ENCODE results near the gene FUT7. TPM values are rescaled to one million over a fixed set of nuclear protein-coding genes. Genes with fewer than 3 reads are reported as not detected.
A peak's percentile ranks its signal among the peaks of the same experiment; 100 is the strongest.

FUT7 gene
- total and polyA plus RNA-seq, 11 donors = 0.15 to 0.48 (median 0.17) TPM; not detected in 8

DNA sequence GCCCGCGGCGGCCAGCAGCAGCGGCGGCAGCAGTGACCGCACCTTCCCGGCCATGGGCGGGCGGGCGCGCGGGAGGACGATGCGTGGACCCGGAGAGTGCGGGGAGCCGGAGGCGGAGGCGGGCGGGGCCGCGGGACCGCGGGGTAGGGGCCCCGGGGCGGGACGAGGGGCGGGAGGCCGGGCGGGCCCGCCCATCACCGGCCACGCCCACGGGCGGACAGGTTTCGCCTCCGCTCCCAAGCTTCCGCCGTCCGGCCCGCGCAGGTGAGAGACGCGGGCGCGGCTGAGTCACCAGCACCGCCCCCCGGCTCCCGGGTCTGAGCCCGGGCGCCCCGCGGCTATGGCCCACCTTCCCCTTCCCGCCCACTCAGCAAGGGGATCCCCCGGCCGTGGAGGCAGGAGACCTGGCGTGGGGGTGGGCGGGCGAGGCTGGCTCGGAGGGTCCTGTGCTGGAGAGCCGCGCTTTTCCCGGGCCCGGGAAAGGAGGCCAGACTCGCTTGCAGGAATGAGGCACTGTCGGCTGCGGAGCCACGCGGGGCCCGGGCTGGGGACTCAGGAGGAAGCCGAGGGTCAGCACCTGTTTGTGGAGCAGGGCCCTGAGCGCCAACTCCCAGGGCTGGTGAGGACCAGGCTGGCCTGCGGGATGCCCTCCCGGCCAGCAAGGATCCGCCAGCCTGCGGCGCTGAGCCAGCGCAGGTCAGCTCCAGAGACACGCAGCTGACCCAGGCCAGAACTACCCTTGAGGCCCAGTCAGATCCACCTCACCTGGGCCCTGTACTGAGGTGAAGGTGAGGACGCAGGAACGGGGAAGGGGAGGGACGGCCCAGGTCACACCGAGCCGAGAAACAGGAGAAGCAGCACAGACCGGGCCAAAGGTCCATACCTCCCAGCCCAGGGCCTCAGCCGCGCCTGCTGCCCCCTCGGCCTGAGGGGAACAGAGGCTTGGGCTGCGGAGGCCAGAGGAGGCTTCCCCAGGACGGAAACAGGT is 22.4 kb upstream of the FUT7 start, which contains the start of gene ENTPD2:
Gene ENTPD2, minus strand, starts transcription at position 118 of the 988 bp plus-strand sequence. Its CDS starts 64 bp downstream, at position 54.
- peak within 1 kb of the TSS; percentile 49 to 89 (median 81) for H3K27ac ChIP-seq
- TF ChIP-seq, protein P1, sequence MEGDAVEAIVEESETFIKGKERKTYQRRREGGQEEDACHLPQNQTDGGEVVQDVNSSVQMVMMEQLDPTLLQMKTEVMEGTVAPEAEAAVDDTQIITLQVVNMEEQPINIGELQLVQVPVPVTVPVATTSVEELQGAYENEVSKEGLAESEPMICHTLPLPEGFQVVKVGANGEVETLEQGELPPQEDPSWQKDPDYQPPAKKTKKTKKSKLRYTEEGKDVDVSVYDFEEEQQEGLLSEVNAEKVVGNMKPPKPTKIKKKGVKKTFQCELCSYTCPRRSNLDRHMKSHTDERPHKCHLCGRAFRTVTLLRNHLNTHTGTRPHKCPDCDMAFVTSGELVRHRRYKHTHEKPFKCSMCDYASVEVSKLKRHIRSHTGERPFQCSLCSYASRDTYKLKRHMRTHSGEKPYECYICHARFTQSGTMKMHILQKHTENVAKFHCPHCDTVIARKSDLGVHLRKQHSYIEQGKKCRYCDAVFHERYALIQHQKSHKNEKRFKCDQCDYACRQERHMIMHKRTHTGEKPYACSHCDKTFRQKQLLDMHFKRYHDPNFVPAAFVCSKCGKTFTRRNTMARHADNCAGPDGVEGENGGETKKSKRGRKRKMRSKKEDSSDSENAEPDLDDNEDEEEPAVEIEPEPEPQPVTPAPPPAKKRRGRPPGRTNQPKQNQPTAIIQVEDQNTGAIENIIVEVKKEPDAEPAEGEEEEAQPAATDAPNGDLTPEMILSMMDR (IDR thresholded peaks at IDR 0.05) = no peak
- TF ChIP-seq POLR2A (IDR thresholded peaks at IDR 0.05) = no peak
- WGBS, 4 donors = 20 to 53% (median 31%) methylated on average over 31 to 90 of the region's 90 CpGs
- H3K4me3 ChIP-seq = peak within 1 kb of the TSS; percentile 24 to 55 (median 46)
- no peak for ATAC-seq
- H3K4me1 ChIP-seq = peaks cover 15 to 49% (median 34%) of the 10 kb centered on the region in 12 donors
- H3K27me3 ChIP-seq = peaks cover 3 to 54% (median 26%) of the 10 kb centered on the region in 9 donors
- intact Hi-C loops (cut with DNase I) = no loop called here
- no peak for DNase-seq
- no peaks in the 10 kb centered on the region for H3K9me3 ChIP-seq
- H3K36me3 ChIP-seq = no peaks in the 10 kb centered on the region

DNA sequence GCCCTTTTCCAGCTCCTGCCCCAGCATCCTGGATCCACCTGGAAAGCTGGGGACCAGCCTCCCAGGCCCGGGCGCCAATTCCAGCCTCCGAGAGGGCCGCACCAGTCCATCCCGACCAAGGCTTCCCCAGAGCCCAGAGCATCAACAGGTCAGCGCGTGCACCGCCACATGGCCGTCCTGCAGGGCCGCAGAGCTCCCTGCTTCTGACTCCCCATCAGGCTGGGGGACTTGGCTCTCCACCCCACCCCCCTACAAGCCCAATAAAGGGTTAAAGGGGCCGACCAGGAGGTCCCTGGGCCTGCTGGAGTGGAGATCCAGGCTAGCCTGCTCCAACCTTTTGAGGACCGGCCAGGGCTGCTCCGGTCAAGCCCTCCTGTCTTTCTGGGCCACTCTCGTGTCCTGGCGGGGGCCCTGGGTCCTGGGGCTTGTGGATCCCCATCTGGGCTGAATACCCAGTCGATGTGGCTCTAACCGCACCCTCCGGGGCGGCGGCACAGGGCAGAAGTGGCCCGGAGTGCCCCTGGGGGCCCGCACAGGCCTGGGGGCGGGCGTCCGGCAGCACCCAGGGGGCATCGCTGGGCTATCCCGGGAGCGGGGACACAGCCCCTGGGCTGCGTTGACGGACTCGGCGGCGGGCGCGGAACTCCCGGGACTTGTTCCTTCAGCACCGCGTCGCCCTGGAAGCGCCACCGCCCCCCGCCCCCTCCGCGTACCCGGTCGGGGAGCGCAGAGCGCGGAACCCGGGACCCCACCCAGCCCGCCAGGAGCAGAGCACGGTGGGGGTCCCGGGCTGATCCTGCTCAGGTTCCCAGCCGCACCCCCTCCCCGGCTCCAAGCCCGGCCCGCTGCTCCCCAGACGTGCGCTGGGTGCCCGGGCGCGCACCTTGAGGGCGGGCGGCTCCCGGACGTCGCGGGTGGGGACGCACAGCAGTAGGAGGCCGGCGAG is 21.4 kb upstream of the FUT7 start:
- no peak for TF ChIP-seq POLR2A (IDR thresholded peaks at IDR 0.05)
- TF ChIP-seq, protein P1 (IDR thresholded peaks at IDR 0.05) = no peak
- 6 to 19% (median 12%) methylated on average over 19 to 71 of the region's 71 CpGs for WGBS, 4 donors
- Histone ChIP-seq H3K36me3 (no peaks in the 10 kb centered on the region), H3K9me3 (no peaks in the 10 kb centered on the region), H3K4me1 (peaks cover 15 to 52% (median 34%) of the 10 kb centered on the region in 12 donors), H3K4me3 (peak overlapping the region; percentile 24 to 55 (median 46)), H3K27me3 (peaks cover 5 to 62% (median 34%) of the 10 kb centered on the region in 9 donors), H3K27ac (peak overlapping the region in 6 of 12 donors; percentile 34 to 89 (median 80))
- DNase-seq (no peak), ATAC-seq (no peak)
- intact Hi-C loops (cut with DNase I) = no loop called here

DNA sequence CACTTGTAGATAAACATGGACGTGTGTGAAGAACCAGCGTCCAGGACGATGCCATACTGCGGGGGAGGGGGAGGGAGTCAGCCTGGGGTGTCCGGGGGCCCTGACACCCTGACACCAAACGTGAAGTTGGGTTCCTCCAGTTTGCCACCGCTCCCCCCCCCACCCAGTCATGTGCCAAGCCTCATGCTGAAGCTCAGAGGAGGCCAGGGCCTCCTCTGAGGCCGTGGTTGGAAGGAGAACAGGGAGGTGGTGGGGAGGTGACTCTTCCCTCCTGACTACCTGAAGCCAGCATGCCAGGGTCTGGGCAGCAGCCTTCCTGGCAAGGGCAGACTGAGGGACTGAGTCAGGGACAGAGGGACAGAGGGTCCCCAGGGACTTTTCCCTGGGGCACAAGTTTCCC is 20.4 kb upstream of the FUT7 start:
- no peak overlapping the region for H3K27ac ChIP-seq
- H3K27me3 ChIP-seq = peaks cover 5 to 72% (median 43%) of the 10 kb centered on the region in 9 donors
- 64 to 81% (median 72%) methylated on average over 1 to 8 of the region's 8 CpGs for WGBS, 4 donors
- ATAC-seq (no peak), DNase-seq (no peak)
- intact Hi-C loops (cut with DNase I) = no loop called here
- H3K4me1 ChIP-seq = peaks cover 15 to 52% (median 34%) of the 10 kb centered on the region in 12 donors
- no peaks in the 10 kb centered on the region for H3K9me3 ChIP-seq
- no peak overlapping the region for H3K4me3 ChIP-seq
- no peaks in the 10 kb centered on the region for H3K36me3 ChIP-seq
- no peak for TF ChIP-seq POLR2A (IDR thresholded peaks at IDR 0.05)
- TF ChIP-seq, protein P1 (IDR thresholded peaks at IDR 0.05) = no peak
